GM18505 (cell line): ENCODE measurements around the gene FOCAD.

Experiments used
- ATAC-seq: cut with Tn5 transposase; IDR thresholded peaks from one replicate; pipeline ENCODE4 v1.9.1; 2021; ENCODE audit not compliant: unreplicated experiment
- POLR2A ChIP-seq: IDR thresholded peaks from 4 replicates; pipeline ENCODE4 v1.6.1; 2011; ENCODE audit warnings: borderline replicate concordance; ENCODE audit not compliant: insufficient read depth, insufficient read length; ENCODE audit errors: extremely low read depth

Gene FOCAD

DNA sequence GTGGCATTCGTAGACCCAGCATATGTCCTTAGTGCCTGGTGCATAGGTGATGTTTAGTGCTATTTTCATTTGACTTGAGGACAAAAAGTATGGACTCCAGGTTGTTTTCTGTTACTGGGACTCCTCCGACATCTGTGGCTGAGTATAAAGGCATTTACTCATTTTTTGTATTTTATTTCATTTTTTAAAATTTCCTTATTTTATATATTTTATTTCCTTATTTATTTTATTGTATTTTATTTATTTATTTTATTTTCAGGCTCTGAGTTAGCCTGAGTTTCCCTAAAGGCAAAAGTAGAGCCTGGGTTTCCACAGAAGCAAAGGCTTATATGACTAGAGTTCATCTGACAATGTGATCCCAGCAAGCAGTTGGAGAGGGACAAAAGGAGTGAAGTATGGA is 91.6 kb downstream of the FOCAD start:
- ATAC-seq: no peak
- TF ChIP-seq POLR2A: no peak

DNA sequence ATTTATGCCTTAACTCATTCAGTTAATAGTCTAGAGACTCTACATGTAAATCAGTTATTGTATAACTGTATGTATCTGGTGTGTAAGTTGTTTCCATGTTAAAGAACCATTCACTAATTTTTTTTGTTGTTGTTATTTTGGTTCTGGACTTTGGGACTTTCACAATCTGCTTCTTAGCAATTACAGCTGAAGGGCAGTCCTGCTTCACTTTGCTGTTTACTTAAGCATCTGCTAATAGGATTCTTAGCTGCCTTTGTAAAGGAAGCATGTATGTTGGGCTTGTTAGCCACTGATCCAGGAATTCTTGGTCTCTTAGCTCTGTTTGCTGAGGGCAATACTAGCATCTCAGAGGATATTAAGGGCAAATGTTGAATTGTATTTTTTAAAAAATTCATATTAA is 97.0 kb downstream of the FOCAD start:
- TF ChIP-seq POLR2A: no peak
- no peak for ATAC-seq

DNA sequence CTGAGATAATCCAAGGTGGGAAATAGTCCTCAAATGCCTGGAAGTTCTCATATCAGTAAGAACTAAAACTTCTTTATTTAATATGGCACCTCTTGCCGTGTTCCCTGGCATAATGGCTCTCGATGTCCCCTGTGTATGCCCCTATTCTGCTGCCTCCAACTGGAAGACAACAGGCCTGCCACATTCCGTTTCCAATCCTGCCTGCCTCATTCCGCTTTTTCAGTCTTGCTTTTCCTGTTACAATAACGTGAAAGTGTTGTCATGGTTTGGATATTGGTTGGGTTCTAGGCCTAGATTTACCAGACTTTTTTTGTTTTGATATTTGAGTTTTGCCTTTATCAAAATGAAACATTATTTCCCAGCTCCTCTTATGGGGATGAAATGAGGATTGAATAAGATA is 98.2 kb downstream of the FOCAD start:
- ATAC-seq: no peak
- no peak for TF ChIP-seq POLR2A

DNA sequence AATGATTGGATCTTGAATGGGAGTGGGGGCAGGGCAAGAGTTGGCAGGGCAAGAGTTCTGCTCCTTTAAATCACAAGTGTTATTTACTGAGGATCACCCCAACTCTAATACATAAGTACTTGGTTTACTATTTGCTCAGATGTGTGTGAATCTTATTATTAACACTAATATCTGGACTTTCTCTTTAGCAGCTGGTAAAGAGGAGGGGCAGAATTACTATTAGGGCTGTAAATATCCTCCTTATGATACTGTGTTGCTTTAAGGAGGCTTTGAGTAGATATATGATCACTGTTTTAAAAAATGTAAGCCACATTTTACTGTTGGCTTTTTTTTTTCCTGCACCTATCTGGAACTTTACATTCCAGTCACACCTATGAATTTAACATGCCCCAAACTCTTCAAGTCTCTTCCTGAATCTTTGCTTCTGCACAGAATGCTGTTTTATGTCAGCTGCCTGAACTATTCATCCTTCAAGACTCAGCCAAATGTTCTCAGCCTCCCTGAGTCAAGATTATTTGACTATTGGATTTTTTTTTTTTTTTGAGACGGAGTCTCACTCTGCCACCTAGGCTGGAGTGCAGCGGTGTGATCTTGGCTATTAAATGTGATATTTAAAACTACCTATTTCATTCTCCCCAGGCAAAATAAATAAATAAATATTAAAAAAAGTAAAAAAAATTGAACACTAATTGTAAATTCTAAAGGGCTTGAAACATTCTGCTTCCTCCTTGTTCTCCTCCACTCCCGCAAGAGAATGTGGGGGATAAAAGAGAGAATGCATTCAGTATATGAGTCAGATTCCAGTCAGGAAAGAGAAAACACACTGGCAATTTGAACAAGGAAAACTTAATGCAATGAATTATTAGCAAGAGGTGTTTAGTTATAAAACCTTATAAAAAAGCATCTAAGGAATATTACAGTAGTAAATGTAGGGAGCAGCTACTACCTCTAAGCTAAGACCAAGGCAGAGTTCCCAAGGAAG is 99.3 kb downstream of the FOCAD start:
- TF ChIP-seq POLR2A: no peak
- no peak for ATAC-seq

DNA sequence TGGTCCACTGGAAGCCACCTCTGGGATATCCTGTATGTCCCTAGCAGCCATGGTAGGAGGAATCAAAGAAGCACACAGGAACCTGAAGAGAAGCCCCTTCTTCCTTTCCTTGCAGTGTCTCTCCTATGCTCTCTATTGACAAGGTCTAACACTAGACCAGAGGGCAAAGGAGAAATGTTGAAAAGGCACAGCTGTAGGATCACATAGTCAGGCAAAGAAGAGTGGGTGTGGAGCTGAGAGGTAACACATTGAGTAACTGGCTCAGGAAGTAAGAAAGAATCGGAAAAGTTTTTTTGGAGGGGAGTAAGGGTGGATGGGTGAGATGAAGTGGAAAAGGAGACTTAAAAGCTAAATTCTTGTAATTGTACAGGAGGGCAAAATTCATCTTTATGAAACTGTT is 100.1 kb downstream of the FOCAD start:
- no peak for TF ChIP-seq POLR2A
- ATAC-seq: no peak

DNA sequence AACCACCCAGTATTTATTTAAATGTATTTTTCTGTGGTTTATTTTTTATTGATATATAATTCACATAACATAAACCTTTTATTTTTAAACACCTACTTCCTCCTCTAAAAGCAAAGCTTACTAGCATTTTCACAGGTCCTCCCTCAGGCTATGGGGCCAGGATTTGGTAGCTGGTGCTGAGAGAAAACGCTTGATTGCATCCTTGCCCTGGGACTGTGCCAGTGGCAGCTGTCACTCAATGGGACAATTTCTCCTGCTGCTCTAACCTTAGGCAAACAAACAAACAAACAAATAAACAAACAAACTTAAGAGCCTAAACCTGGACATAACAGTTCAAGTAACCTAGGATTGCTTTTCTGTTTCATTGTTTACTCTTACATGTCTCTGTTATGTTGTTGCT is 102.7 kb downstream of the FOCAD start:
- no peak for TF ChIP-seq POLR2A
- ATAC-seq: no peak

DNA sequence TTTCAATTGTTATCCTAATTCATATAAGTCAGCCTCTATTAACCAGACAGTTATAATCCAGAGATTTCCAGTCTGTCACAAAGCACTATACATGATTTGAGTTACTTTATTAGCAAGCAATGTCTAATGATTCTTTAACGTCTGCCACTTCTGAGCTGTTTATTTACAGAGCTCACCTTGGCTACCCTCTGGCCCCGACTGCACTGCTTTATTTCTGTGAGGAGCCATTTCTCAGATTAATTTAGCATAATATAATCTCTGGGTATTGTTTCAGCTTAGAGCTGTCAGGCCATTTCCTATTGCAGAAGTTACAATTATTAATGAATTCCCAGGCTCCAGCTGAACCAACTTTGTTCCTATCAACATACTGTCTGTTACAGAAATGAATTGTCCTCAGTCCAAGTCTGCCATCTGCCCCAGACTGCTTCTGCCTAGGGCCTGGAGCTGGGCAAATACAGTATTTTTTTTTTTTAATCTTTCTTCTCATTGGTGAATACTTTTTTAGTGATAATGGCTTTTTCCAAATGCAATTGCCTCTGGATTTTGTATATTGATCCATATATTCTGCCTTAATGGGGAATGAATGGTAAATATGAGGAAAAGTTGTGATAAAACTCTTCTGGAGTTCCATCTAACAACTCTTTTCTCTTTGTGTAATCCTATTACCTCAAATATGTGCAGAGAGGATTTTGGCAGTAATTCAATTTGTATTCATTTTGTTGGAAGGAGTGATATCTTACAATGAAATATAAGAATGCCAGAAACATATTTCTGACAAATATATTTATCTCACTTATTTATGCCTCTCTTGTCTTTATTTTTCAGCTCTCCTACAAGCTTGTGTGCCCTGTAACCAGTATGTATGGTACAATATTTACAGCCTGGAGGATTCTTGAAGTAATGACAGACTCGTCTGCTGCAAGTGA is 104.7 kb downstream of the FOCAD start:
- no peak for TF ChIP-seq POLR2A

GRCh38 chr9:20790721-20791120 is 106.7 kb downstream of the FOCAD start:
- TF ChIP-seq POLR2A: no peak

More for the DNA sequence above, 104.7 kb downstream of the FOCAD start:
- no peak for ATAC-seq

GRCh38 chr9:20791682-20792081 is 107.6 kb downstream of the FOCAD start:
- ATAC-seq: no peak
- TF ChIP-seq POLR2A: no peak

More at GRCh38 chr9:20790721-20791120, 106.7 kb downstream of the FOCAD start:
- no peak for ATAC-seq

DNA sequence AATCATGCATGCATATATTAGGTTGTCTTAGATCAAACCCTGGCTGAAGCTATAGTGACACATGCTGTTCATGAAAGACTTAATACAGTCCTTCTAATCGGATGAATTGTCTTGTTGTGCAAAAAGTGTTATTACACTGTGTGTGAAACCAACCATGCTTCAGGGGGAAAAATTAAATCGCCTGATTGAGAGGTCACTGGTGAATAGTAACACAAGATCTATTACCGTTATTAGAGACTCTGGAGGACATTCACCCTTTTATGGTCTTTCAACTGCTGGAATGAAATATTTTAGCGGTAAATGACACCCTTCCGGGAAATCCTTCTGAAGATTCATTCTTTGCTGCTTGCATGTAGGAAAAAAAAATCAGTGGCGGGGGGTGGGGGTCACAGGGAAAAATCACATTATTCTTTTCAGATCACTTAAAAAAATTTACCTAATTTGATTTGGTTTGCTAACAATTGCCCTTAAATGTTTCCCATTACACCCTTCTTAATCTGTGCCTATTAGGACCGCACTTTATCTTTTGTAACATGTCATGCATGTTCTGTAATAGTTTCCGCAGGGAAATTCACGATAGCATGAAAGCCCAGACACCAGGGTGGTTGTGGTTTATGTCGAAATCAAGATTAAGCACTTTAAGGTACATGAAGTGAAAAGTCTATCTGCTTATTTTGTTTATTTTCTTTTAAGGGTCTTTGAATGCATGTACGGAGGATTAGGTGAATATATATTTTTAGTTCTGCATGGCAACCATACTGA is 120.6 kb downstream of the FOCAD start:
- ATAC-seq: no peak
- TF ChIP-seq POLR2A: no peak

DNA sequence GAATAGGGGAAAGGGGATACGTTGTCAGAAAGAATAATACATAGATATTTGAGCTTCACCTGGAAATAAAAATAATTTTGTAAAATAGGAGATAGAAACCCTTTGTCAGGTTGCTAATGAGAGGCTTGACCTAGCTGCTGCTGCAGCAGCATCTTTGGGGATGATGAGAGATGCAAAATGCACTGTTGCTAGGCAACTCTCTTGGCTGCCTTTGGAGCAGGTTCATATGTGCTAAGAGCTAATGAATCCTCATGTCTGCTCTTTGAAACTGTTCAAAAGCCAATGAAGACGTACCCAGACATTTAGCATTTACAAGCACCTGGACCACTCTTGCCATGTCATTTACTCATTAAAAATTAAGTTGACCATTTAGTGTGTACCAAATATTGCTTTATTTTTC is 121.7 kb downstream of the FOCAD start:
- TF ChIP-seq POLR2A: no peak
- no peak for ATAC-seq

- TF ChIP-seq POLR2A: no peak
- ATAC-seq: no peak
These were observed 123.9 kb downstream of the FOCAD start for GRCh38 chr9:20808002-20808401.

GRCh38 chr9:20811872-20812271 is 127.8 kb downstream of the FOCAD start:
- no peak for ATAC-seq
- TF ChIP-seq POLR2A: no peak

DNA sequence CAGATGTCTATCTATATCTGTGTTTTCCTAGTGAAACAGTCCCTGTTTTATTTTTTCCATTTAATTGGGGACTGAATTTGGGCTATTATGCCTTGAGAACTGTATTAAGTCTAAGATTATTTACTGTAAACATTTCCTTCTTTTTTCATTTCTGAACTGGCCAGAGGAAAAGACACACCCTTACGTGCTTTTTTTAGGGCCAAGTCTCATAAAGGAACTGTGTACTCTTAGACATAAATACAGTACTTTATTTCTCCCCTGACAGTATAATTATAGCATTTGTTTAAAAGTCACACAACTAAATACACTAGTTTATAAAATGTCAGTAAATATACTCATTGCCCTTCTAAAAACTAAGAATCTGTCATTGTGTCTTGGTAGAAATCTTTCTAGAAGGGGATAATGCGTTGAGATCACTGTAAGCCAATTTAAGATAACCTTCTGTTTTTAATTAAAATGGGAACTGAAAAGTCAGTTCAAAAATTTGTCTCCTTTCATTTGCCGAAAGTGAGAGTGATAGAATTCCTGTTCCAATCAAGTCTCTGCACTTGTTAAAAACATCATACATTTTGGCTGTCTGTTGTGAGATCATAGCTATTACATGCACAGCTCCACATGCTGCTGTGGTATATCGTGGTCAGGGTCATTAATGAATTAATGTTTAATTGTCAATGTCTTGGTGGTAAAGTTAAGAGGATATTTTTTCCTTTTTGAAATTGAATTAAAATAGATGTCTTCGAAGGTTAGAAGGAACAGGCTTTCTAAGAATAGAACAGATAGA is 132.1 kb downstream of the FOCAD start:
- no peak for ATAC-seq
- no peak for TF ChIP-seq POLR2A
